H1 (cell line): Measurements from ENCODE around the gene DYNC1I1. TPM values are rescaled to one million over a fixed set of nuclear protein-coding genes. Genes with fewer than 3 reads are reported as not detected.

ENCODE experiments used
- ASH2L ChIP-seq: fragments of 200-600, 300-600 bp; sonication (generic); IDR thresholded peaks from one replicate; pipeline ENCODE4 v1.7.1; 2017; ENCODE audit warnings: low read length
- CHD2 ChIP-seq: IDR thresholded peaks from 2 replicates; pipeline ENCODE4 v1.6.1; 2012; ENCODE audit warnings: low read length, improper control_type of control experiment
- CHD7 ChIP-seq: fragments of 300-600 bp; sonication (generic); IDR thresholded peaks from 2 replicates; pipeline ENCODE4 v1.7.1; 2012; ENCODE audit warnings: low read length, moderate library complexity, mild to moderate bottlenecking, inconsistent platforms; ENCODE audit not compliant: insufficient replicate concordance
- CTBP2 ChIP-seq: IDR thresholded peaks from 2 replicates; pipeline ENCODE4 v1.7.0; 2011; ENCODE audit warnings: borderline replicate concordance, mild to moderate bottlenecking, moderate library complexity, mixed read lengths, low read length; ENCODE audit not compliant: insufficient read depth, insufficient read length
- EGR1 ChIP-seq: IDR thresholded peaks from 2 replicates; pipeline ENCODE4 v1.6.1; 2011; ENCODE audit warnings: low read depth, low read length, borderline replicate concordance
- KDM5A ChIP-seq: fragments of 200-600 bp; IDR thresholded peaks from 2 replicates; pipeline ENCODE4 v1.7.1; 2012; ENCODE audit warnings: mild to moderate bottlenecking, low read length, inconsistent platforms, mixed read lengths
- POLR2AphosphoS5 ChIP-seq: IDR thresholded peaks from 2 replicates; pipeline ENCODE4 v1.6.1; 2011; ENCODE audit warnings: low read depth, low read length
- SAP30 ChIP-seq: fragments of 300-600 bp; sonication (generic); IDR thresholded peaks from 2 replicates; pipeline ENCODE4 v1.7.1; 2012; ENCODE audit warnings: low read length, moderate library complexity, mild to moderate bottlenecking, inconsistent platforms; ENCODE audit not compliant: insufficient read depth, insufficient replicate concordance
- SRF ChIP-seq: IDR thresholded peaks from 2 replicates; pipeline ENCODE4 v1.6.1; 2011; ENCODE audit warnings: mild to moderate bottlenecking, low read depth, low read length, moderate library complexity
- TAF7 ChIP-seq: optimal IDR thresholded peaks from 2 replicates; pipeline ENCODE3; 2011; ENCODE audit warnings: low read depth, mild to moderate bottlenecking, inconsistent platforms, low read length, moderate library complexity, borderline replicate concordance
- polyA plus RNA-seq, 7 experiments: library from polyadenylated mRNA; depleted of rRNA in 3 of 7; stranded (reverse) in 5 of 7; unstranded in 2 of 7; fragments of >200 nt in 5 of 7; fragments of 200-250 nt in 2 of 7; gene quantifications; 1 replicate in 5 of 7; 2 replicates in 1 of 7; 4 replicates in 1 of 7; pipeline versions ENCODE4 v1.2.1 to v1.2.3, GENCODE V29; 2011 to 2013; ENCODE audit warnings: missing spikeins in 2 of 7, mixed read lengths in 2 of 7
- total RNA-seq: library from RNA; stranded (reverse); fragmentation: NEBNext Ultra II Directional; extraction: Animal tissue kit (Norgen Biotek cat#: 25700); gene quantifications from 2 replicates; pipeline ENCODE4 v1.2.1, GENCODE V29; 2021

Gene DYNC1I1
- total and polyA plus RNA-seq, 2 of the 8 experiments (the other 6 are each of a cell fraction or from before 2014, with no cell fraction given), result 0.45 to 0.58 TPM

GRCh38 chr7:96093435-96093834, 321.1 kb downstream of the DYNC1I1 start (continued):
- TF ChIP-seq CHD7 (no peak), SRF (no peak), KDM5A (no peak), TAF7 (no peak), CTBP2 (no peak), CHD2 (no peak), EGR1 (no peak), SAP30 (no peak), ASH2L (no peak), POLR2AphosphoS5 (no peak)
- TF ChIP-seq, all 59 proteins: peak for 0
